ENCODE measurements around the gene TTBK1. TPM values are rescaled to one million over a fixed set of nuclear protein-coding genes. Genes with fewer than 3 reads are reported as not detected.

The TTBK1 gene
- total and polyA plus RNA-seq, 10 of the 15 experiments (the other 5 are each of a cell fraction or from before 2014, with no cell fraction given), result 0.05 to 0.27 TPM; not detected in 8

DNA sequence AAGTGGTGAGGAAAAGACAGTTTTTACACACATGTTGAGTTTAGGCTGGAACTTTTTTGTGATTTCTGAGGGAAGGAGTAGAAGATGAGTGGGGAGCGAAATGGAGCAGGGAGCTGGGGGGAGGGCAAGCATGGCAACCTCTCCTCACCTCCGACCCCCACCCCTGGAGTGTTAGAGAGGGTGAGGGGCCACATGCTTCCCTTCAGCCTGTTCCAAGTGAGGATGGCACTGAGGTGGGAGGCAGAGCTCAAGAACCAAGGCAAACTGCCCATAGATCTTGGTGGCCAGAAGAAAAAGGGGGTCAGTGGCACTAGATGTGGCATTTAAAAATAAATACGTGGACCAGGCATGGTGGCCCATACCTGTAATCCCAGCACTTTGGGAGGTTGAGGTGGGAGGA, 4.8 kb downstream of the TTBK1 start:
- in situ Hi-C loops (cut with MboI), result no loop called here
- no peak overlapping the region; the same call in 1 of the 2 replicates for H3K9ac ChIP-seq (ENCODE audit: control insufficient read depth, insufficient read depth, low read length)
- no peaks in the 10 kb centered on the region for H3K36me3 ChIP-seq (ENCODE audit: control insufficient read depth in 2 of 2, insufficient read depth in 2 of 2, low read length in 1 of 2)
- ATAC-seq (no peak), DNase-seq (ENCODE audit: low read depth, low spot score) (no peak), FAIRE-seq (no peak)
- H3K27me3 ChIP-seq (replicated peaks in 1 of 2; ENCODE audit: control insufficient read depth in 2 of 2, insufficient read depth in 2 of 2, low read length in 1 of 2), result peaks cover 3 to 12% of the 10 kb centered on the region in 2 experiments
- intact Hi-C loops (cut with micrococcal nuclease; ENCODE audit: unreplicated experiment), result loop anchor here (5.0 kb wide), 1 partner anchor 76 kb away; the partner anchor contains the start of gene SRF
- peaks cover 27% of the 10 kb centered on the region for H3K4me1 ChIP-seq (ENCODE audit: control insufficient read depth, insufficient read depth, low read length)
- peak overlapping the region; percentile 73; the same call in 1 of the 2 replicates for H3K4me3 ChIP-seq
- H2AFZ ChIP-seq (ENCODE audit: control insufficient read depth, low read depth, low read length), result peak overlapping the region; percentile 100
- H3K4me2 ChIP-seq (ENCODE audit: control insufficient read depth, insufficient read depth), result peak overlapping the region; percentile 100
- ChIA-PET RAD21 (ENCODE audit: unreplicated experiment) (interaction anchor here (1.1 to 1.7 kb wide), 2 partner anchors 9 to 19 kb away, joined by 3 to 8 read pairs; partner anchors contain the start of gene DNPH1), CTCF (interaction anchor here (1.2 to 2.2 kb wide), 2 partner anchors 19 to 24 kb away, joined by 3 to 9 read pairs; partner anchors contain the start of gene DNPH1), POLR2A (interaction anchor here (1.0 to 1.5 kb wide), 5 partner anchors 19 to 121 kb away, joined by 3 to 4 read pairs (median 3); partner anchors contain the start of genes DNPH1 and ZNF318), SMC1A (ENCODE audit: uncharacterized antibody, unreplicated experiment) (interaction anchor here (1.0 kb wide), 1 partner anchor 10 kb away, joined by 4 read pairs; no protein-coding TSS in a partner anchor)
- no peaks in the 10 kb centered on the region for H4K20me1 ChIP-seq (ENCODE audit: control insufficient read depth, insufficient read depth)
- WGBS (ENCODE audit: insufficient coverage, insufficient replicate concordance, low lambda C conversion rate, missing lambda C conversion rate), result 65% methylated on average over 3 of the region's 3 CpGs
- no peak overlapping the region for H3K27ac ChIP-seq (ENCODE audit: control insufficient read depth, insufficient read depth)
- BruUV-seq (replicated peaks), result no TSS peak
- TF ChIP-seq, protein P1, sequence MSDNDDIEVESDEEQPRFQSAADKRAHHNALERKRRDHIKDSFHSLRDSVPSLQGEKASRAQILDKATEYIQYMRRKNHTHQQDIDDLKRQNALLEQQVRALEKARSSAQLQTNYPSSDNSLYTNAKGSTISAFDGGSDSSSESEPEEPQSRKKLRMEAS (IDR thresholded peaks at IDR 0.05; ENCODE audit: low read depth, low read length), result no peak
- TF ChIP-seq BCL11A (IDR thresholded peaks at IDR 0.05; ENCODE audit: low read depth, low read length), result no peak
- TF ChIP-seq BACH1 (IDR thresholded peaks at IDR 0.05; ENCODE audit: borderline replicate concordance), result no peak
- TF ChIP-seq, protein P2, sequence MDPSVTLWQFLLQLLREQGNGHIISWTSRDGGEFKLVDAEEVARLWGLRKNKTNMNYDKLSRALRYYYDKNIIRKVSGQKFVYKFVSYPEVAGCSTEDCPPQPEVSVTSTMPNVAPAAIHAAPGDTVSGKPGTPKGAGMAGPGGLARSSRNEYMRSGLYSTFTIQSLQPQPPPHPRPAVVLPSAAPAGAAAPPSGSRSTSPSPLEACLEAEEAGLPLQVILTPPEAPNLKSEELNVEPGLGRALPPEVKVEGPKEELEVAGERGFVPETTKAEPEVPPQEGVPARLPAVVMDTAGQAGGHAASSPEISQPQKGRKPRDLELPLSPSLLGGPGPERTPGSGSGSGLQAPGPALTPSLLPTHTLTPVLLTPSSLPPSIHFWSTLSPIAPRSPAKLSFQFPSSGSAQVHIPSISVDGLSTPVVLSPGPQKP (IDR thresholded peaks at IDR 0.05; ENCODE audit: low read depth, low read length), result no peak
- no peak for TF ChIP-seq ZNF274 (IDR thresholded peaks at IDR 0.05; ENCODE audit: insufficient read depth, insufficient read length)
- no peak for TF ChIP-seq DPF2 (IDR thresholded peaks at IDR 0.05)
- TF ChIP-seq ASH2L (IDR thresholded peaks at IDR 0.05; ENCODE audit: borderline replicate concordance, low read depth), result no peak
- H3K9me3 ChIP-seq (replicated peaks; ENCODE audit: control insufficient read depth, insufficient read depth, low read length), result no peaks in the 10 kb centered on the region
- H3K79me2 ChIP-seq (ENCODE audit: control insufficient read depth, insufficient read depth, low read length), result no peaks in the 10 kb centered on the region

All from GM12878 (cell line).